Measurements from ENCODE around the gene PARK7. TPM values are rescaled to one million over a fixed set of nuclear protein-coding genes. Genes with fewer than 3 reads are reported as not detected.

The PARK7 gene
- total RNA-seq, 1 donor from 2014 or later, result 196 TPM

DNA sequence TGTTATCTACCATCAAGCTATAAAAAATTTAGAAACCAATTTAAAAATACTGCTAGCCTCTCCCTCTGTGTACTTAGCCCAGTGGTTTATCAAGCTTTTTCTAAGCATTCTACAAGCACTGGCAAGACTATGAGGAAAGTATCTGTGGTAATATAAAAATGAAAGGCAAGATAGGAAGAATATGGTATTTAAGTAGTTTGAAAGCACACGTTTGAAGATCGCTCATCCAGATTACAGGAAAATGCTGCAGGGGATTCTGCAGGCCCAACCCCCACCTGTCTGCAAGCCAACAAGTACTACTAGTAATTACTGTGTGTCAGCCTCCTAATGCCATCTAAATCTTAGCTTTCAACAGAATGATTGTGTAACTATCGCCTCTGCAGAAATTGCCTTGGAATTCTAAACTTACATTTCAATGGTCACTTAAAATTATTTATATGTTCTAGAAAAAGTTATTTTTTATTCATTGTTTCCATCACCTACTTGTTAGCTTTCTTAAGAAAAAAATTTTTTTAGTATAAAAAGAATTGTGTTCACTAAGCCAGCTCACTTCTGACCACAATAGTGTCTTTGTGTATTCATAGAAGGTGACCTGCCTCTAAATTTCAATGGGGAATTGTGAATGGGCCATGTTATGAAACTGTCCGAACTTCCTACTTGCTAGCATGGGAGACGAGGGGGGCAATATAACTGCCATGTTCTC, 56.1 kb downstream of the PARK7 start:
- no peak for DNase-seq
- Mint-ChIP-seq H3K27me3 (ENCODE audit: unreplicated experiment) (no peaks in the 10 kb centered on the region), H3K4me1 (ENCODE audit: low read depth, unreplicated experiment) (peaks cover 5% of the 10 kb centered on the region), H3K4me3 (ENCODE audit: unreplicated experiment) (no peak overlapping the region), H3K9me3 (ENCODE audit: unreplicated experiment) (no peaks in the 10 kb centered on the region), H3K27ac (ENCODE audit: unreplicated experiment) (no peak overlapping the region), H3K36me3 (ENCODE audit: unreplicated experiment) (no peaks in the 10 kb centered on the region)
- TF ChIP-seq, protein P1, sequence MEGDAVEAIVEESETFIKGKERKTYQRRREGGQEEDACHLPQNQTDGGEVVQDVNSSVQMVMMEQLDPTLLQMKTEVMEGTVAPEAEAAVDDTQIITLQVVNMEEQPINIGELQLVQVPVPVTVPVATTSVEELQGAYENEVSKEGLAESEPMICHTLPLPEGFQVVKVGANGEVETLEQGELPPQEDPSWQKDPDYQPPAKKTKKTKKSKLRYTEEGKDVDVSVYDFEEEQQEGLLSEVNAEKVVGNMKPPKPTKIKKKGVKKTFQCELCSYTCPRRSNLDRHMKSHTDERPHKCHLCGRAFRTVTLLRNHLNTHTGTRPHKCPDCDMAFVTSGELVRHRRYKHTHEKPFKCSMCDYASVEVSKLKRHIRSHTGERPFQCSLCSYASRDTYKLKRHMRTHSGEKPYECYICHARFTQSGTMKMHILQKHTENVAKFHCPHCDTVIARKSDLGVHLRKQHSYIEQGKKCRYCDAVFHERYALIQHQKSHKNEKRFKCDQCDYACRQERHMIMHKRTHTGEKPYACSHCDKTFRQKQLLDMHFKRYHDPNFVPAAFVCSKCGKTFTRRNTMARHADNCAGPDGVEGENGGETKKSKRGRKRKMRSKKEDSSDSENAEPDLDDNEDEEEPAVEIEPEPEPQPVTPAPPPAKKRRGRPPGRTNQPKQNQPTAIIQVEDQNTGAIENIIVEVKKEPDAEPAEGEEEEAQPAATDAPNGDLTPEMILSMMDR (IDR thresholded peaks at IDR 0.05; ENCODE audit: partially characterized antibody, unreplicated experiment), result no peak

DNA sequence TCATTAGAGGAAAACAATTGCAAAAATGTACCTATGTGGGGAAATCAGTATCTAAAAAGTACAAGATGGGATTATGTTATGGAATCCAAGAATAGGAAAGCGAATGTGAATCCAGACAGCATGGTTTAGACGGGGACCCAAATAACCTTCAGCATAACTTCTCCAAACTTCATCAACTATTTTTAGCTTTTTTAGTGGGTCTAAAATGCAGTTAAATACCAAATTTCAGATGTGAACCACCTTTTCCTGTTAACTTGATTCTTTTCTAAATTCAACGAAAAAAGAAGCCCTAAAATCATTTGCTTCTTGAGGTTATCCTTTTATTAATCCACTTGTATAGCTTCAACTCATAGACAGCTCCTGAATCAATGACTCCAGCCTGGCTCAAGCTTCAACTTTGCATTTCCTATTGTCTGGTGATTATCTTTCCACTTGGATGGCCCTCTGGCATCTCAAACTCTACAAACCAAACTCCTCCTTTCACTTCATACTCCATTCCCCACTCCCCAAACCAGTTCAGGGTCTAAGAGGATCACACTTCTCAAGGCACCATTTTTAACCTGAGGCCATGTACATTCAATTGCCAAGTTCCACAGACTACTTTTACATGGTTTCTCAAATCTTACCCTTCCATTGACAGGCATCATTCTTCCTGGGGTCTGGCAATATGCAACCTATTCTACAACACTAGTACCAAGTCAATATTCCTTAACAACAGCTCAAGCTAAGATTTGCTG, 57.1 kb downstream of the PARK7 start:
- no peaks in the 10 kb centered on the region for H3K9me3 Mint-ChIP-seq (ENCODE audit: unreplicated experiment)
- H3K4me3 Mint-ChIP-seq (ENCODE audit: unreplicated experiment), result no peak overlapping the region
- no peak for DNase-seq
- TF ChIP-seq, protein P1 (IDR thresholded peaks at IDR 0.05; ENCODE audit: partially characterized antibody, unreplicated experiment), result no peak
- no peaks in the 10 kb centered on the region for H3K27me3 Mint-ChIP-seq (ENCODE audit: unreplicated experiment)
- H3K36me3 Mint-ChIP-seq (ENCODE audit: unreplicated experiment), result no peaks in the 10 kb centered on the region
- no peak overlapping the region for H3K27ac Mint-ChIP-seq (ENCODE audit: unreplicated experiment)
- H3K4me1 Mint-ChIP-seq (ENCODE audit: low read depth, unreplicated experiment), result peaks cover 5% of the 10 kb centered on the region

DNA sequence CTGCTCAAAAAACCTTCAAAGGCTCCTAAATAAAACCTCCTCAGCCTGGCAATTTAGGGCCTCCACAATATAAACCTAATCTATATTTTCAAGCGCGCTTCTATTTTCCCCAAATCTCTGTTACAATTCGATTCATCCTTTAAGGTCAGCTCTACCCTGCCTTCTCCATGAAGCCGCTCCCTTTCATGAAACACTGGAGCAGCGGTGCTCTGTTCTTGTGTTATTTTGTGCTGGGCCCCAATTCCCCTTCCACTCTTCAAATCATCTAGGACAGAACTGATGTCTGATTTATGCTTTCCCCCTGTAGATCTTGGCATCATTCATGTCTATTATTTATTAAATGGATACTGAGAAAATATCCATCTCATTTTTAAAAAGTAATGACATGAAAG, 57.7 kb downstream of the PARK7 start:
- H3K4me3 Mint-ChIP-seq (ENCODE audit: unreplicated experiment), result no peak overlapping the region
- H3K27ac Mint-ChIP-seq (ENCODE audit: unreplicated experiment), result no peak overlapping the region
- H3K9me3 Mint-ChIP-seq (ENCODE audit: unreplicated experiment), result no peaks in the 10 kb centered on the region
- no peak for DNase-seq
- no peaks in the 10 kb centered on the region for H3K36me3 Mint-ChIP-seq (ENCODE audit: unreplicated experiment)
- H3K4me1 Mint-ChIP-seq (ENCODE audit: low read depth, unreplicated experiment), result peaks cover 5% of the 10 kb centered on the region
- TF ChIP-seq, protein P1 (IDR thresholded peaks at IDR 0.05; ENCODE audit: partially characterized antibody, unreplicated experiment), result no peak
- no peaks in the 10 kb centered on the region for H3K27me3 Mint-ChIP-seq (ENCODE audit: unreplicated experiment)

DNA sequence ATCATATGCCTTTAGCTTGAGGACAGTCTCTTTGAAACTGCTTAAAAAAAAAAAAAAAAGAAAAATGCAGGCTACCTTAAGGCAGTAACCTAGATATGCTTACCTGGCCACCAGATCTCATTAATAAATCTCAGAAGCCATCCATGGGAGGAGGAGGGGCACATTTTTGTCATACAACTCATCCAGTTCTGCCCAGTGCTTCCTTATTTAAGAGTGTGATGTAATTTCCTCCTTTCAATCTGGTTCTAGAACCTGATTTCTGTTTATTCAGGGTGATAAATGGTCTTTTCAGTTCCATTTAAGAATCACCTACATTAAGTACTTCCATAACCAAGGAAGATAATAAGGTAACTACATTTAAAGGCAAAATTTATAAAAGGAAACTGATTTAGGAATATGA, 58.5 kb downstream of the PARK7 start:
- H3K36me3 Mint-ChIP-seq (ENCODE audit: unreplicated experiment), result no peaks in the 10 kb centered on the region
- DNase-seq, result no peak
- TF ChIP-seq, protein P1 (IDR thresholded peaks at IDR 0.05; ENCODE audit: partially characterized antibody, unreplicated experiment), result no peak
- no peak overlapping the region for H3K27ac Mint-ChIP-seq (ENCODE audit: unreplicated experiment)
- H3K4me1 Mint-ChIP-seq (ENCODE audit: low read depth, unreplicated experiment), result peaks cover 5% of the 10 kb centered on the region
- H3K9me3 Mint-ChIP-seq (ENCODE audit: unreplicated experiment), result peaks cover 1% of the 10 kb centered on the region
- H3K27me3 Mint-ChIP-seq (ENCODE audit: unreplicated experiment), result peaks cover under 1% of the 10 kb centered on the region
- no peak overlapping the region for H3K4me3 Mint-ChIP-seq (ENCODE audit: unreplicated experiment)

DNA sequence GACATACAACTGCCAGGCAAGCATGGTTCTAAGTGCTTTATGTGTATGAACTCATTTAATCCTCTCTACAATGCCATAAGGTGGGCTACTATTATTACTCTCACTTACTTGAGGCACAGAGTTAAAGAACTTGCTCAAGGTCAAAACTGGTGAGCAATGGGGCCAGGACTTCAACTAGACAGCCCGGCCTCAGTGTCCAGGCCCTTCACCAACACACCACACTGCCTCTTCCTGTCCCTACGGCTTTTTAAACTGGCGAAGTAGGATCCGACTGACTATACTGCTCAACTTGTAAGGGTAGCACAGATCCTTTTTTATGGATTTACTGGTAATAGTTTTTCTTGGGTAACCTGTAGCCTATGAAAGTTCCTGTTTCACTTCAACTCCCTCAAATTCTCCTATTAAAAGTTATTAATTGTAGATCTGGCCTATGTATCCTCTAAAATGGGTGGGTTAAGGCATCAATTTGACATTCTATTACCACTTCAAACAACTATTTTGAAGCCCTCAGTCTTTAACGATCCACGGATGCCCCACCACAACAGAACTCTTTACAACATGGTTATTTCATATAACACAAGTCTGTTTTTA, 60.3 kb downstream of the PARK7 start:
- Mint-ChIP-seq H3K9me3 (ENCODE audit: unreplicated experiment) (peaks cover 6% of the 10 kb centered on the region), H3K4me3 (ENCODE audit: unreplicated experiment) (no peak overlapping the region), H3K27ac (ENCODE audit: unreplicated experiment) (no peak overlapping the region), H3K36me3 (ENCODE audit: unreplicated experiment) (no peaks in the 10 kb centered on the region), H3K4me1 (ENCODE audit: low read depth, unreplicated experiment) (peaks cover 7% of the 10 kb centered on the region), H3K27me3 (ENCODE audit: unreplicated experiment) (peaks cover 6% of the 10 kb centered on the region)
- TF ChIP-seq, protein P1 (IDR thresholded peaks at IDR 0.05; ENCODE audit: partially characterized antibody, unreplicated experiment), result no peak
- DNase-seq, result no peak

Measured in glutamatergic neuron (in vitro differentiated cells).